AG10803 (cell line): ENCODE results near the gene ZDHHC14.

Experiments used
- DNase-seq: peaks from one replicate; pipeline ENCODE4 v3.0.0; 2010; ENCODE audit warnings: low read depth
- H3K4me3 ChIP-seq: 2 replicates; pipeline ENCODE4 v1.5.1; 2011; ENCODE audit warnings: mild to moderate bottlenecking, low read length, control low read depth
- TF ChIP-seq, protein P1 (sequence below): conservative IDR thresholded peaks from 2 replicates; pipeline ENCODE4 v1.5.1; 2011; ENCODE audit warnings: mild to moderate bottlenecking, low read length, control low read depth, inconsistent platforms

ZDHHC14 gene

GRCh38 chr6:157630463-157631080 lies 249.6 kb downstream of the ZDHHC14 start:
- H3K4me3 ChIP-seq, result no peak overlapping the region
- TF ChIP-seq, protein P1, sequence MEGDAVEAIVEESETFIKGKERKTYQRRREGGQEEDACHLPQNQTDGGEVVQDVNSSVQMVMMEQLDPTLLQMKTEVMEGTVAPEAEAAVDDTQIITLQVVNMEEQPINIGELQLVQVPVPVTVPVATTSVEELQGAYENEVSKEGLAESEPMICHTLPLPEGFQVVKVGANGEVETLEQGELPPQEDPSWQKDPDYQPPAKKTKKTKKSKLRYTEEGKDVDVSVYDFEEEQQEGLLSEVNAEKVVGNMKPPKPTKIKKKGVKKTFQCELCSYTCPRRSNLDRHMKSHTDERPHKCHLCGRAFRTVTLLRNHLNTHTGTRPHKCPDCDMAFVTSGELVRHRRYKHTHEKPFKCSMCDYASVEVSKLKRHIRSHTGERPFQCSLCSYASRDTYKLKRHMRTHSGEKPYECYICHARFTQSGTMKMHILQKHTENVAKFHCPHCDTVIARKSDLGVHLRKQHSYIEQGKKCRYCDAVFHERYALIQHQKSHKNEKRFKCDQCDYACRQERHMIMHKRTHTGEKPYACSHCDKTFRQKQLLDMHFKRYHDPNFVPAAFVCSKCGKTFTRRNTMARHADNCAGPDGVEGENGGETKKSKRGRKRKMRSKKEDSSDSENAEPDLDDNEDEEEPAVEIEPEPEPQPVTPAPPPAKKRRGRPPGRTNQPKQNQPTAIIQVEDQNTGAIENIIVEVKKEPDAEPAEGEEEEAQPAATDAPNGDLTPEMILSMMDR, result no peak
- DNase-seq, result no peak

- TF ChIP-seq, protein P1, result no peak
- H3K4me3 ChIP-seq, result no peak overlapping the region
- DNase-seq, result peak; percentile 21
Measured at GRCh38 chr6:157631412-157631811, 250.4 kb downstream of the ZDHHC14 start.

- DNase-seq, result no peak
- H3K4me3 ChIP-seq, result no peak overlapping the region
- TF ChIP-seq, protein P1, result no peak
Measured at GRCh38 chr6:157631838-157632614, 251.0 kb downstream of the ZDHHC14 start.

- DNase-seq, result peak; percentile 70
- H3K4me3 ChIP-seq, result no peak overlapping the region
- TF ChIP-seq, protein P1, result no peak
Measured at GRCh38 chr6:157632821-157633220, 251.8 kb downstream of the ZDHHC14 start.

- TF ChIP-seq, protein P1, result no peak
- no peak for DNase-seq
- no peak overlapping the region for H3K4me3 ChIP-seq
Measured at GRCh38 chr6:157634546-157634945, 253.6 kb downstream of the ZDHHC14 start.

DNA sequence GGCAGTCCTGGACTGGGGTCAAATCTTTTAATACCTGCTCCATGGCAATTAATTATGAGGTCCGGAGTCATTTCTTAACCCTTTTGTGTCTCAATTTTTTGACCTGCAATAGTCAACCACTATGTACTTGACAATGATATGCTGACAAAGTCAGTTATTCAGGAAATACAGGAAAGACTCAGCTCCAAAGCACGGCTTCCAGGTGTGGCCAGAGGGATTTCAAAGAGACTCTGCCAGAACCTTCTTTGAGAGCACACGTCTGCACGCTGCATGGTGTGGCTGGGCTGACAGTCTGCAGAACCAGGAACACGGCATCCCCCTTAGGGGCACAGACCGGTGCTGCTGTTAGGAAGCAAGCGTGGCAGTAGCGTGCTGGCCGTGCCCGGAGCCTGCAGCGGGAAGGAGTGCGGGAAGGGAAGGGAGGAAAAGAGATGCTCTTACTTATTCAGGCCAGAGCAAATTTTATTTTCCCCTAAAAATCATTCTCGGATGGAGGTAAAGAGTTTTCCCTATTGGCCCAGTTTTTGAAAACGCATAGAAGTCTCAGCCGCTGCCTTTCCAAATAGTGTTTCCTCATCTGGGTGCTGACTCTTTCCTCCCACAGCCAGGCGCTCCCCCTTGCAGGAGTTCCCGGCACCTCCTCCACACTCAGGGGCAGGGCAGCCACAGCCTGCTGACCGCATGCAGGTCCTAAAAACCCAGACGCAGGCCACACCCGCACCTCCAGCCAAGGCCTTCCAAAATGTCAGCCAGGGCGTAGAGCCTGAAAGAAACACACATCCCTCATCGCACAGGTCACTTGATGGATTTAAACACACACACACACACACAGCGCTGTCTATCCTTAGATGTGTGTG lies 254.6 kb downstream of the ZDHHC14 start:
- TF ChIP-seq, protein P1, result no peak
- H3K4me3 ChIP-seq, result no peak overlapping the region
- DNase-seq, result no peak
